GM12892 (cell line): ENCODE data around the gene MFSD11.
"Not testable (repeated sequence)": the region's sequence is repeated elsewhere in the genome, so short reads cannot be mapped to it uniquely, and the experiment has no call there.

Experiments used
- DNase-seq: peaks from one replicate; pipeline ENCODE4 v3.0.0; 2011; ENCODE audit not compliant: insufficient read length
- FAIRE-seq: peaks from 2 replicates; lab custom pipeline; 2011; peaks lifted over from hg19 to GRCh38; lab: Jason Lieb, UNC
- POLR2A ChIP-seq: IDR thresholded peaks from 2 replicates; pipeline ENCODE4 v1.6.1; 2011; ENCODE audit warnings: low read depth, low read length, control low read depth
- POLR2AphosphoS5 ChIP-seq: IDR thresholded peaks from 2 replicates; pipeline ENCODE4 v1.6.1; 2011; ENCODE audit warnings: low read depth, low read length, control low read depth
- TAF1 ChIP-seq: IDR thresholded peaks from 2 replicates; pipeline ENCODE4 v1.6.1; 2011; ENCODE audit warnings: low read depth, mild to moderate bottlenecking, control low read depth, low read length, borderline replicate concordance

MFSD11 gene

DNA sequence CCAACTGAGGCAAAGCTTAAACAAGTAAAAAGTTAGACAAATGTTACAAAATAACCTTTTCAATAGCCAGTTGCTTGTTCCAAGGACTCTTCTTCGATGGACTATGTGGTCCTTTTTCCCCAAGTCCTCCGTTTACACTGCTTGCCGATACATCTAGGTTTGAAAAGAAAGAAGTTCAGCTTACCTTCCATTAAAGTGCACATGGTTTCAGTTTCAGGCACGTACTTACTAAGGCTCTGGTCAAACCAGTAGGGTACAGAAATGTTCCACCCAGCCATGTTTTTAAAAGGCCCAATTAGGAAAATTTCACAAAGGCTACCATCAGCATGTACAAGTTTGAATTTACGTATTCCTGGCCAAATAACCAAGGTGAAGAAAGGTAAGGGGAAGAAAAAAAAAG, 2.9 kb upstream of the MFSD11 start:
- TF ChIP-seq POLR2AphosphoS5 (peak; percentile 49), POLR2A (peak; percentile 45), TAF1 (no peak)
- DNase-seq (no peak), FAIRE-seq (peak; percentile 70)

DNA sequence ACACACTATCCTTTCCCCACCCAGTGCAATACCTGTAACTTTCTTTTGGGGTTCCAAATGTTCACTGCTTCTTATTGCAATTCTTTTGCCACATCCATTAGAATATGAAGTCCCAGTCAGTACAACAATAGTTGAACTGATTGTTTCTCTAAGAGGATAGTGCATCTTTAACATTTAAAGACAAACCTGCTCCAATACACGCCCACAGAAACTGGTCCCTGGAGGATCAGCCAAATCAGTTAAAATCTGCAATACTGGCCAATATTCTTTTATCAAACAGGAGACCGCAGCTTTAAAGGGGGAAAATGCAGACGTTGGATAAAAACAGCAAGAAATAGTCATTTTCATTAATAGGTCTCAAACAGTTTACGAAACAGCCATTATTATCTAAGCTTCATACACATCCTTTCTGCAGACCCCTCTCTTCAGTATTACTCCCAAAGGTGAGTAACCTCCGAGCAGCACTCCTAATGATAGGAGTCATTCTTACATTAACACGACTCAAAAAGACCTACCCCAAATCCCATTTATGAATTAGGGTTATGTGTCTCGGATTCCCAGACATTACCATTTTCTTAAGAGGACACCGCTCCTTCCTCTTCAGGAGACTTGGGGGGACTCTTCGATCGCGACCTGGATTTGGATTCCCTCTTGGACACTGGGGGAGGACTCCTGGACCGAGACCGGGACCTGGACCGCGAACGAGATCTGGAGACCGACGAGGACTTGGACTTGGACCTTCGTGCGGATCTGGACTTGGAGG, 2.2 kb upstream of the MFSD11 start:
- TF ChIP-seq POLR2AphosphoS5, result 0 out of 2 replicates have a peak, but pooled peaks have one; percentile 67
- TF ChIP-seq POLR2A, result peak; percentile 47; the same call in 1 of the 2 replicates
- TF ChIP-seq TAF1, result no peak
- DNase-seq (no peak), FAIRE-seq (no peak)

DNA sequence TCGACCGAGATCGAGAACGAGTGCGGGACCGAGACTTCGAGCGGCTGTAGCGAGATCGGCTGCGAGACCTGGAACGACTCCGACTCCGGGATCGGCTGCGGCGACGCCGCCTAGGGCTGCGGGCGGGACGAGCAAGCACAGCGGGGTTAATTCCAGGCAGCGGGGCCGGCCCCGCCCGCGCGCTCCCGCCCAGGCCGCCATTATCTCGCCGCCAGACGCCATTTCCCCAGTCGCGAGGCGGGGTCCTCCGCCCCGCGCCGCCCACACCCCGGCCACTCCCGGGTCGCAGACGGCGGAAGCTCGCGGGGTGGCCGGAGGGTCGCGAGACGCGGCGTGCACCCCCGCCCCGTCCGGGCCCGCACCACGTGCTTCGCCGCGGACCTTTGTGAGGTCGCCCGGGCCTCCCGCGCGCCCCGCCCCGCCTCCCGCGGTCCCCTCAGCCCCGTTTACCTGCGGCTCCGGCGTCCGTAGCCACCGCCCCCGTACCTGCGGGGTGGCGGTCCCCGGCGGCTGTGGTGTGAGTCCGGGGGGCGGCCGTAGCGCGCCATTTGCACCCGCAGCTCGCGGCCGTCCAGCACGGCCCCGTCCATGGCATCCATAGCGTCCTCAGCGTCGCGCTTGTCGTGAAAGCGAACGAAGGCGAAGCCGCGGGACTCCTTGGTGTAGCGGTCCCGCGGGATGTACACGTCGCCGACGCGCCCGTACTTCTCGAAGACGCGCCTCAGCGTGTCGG, 1.4 kb upstream of the MFSD11 start:
- FAIRE-seq (peak; percentile 78), DNase-seq (peak; percentile 39)
- TF ChIP-seq POLR2A, result no peak; the same call in 1 of the 2 replicates
- no peak; the same call in 1 of the 2 replicates for TF ChIP-seq POLR2AphosphoS5
- TF ChIP-seq TAF1, result peak; percentile 77

DNA sequence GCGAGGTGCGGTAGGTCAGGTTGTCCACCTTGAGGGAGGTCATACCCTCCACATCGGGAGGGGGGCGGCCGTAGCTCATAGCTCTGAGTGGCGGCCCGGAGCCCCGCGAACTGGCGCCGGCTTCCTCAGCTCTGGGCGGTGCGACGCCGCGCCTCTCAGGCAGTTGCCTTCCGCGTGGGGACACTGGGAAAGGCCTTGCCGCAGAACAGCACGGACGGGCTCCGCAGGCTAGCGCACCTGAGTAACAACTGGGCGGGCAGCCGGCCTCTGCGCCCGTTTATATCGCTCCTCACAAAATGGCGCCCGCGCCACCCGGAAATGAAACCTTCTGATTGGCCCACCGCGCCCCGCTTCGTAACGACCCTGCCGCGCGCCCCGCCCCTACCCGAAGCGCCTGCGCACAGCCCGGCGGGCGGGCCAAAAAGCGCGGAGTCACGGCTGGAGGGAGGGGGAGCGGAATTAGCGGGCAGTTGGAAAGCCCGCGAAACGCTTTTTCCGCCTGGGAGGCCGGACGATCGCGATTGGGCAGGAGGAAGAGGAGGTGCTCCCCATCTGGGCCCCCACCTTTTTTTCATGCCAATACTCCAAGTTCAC, 740 bp upstream of the MFSD11 start, which contains the start of gene SRSF2:
Gene SRSF2 (minus strand): TSS at position 250 of the 594 bp plus-strand sequence. CDS start 171 bp downstream, at position 79.
- peak; percentile 84 for DNase-seq
- FAIRE-seq, result no peak
- peak; percentile 100 for TF ChIP-seq POLR2AphosphoS5
- peak; percentile 98 for TF ChIP-seq TAF1
- peak; percentile 99 for TF ChIP-seq POLR2A

DNA sequence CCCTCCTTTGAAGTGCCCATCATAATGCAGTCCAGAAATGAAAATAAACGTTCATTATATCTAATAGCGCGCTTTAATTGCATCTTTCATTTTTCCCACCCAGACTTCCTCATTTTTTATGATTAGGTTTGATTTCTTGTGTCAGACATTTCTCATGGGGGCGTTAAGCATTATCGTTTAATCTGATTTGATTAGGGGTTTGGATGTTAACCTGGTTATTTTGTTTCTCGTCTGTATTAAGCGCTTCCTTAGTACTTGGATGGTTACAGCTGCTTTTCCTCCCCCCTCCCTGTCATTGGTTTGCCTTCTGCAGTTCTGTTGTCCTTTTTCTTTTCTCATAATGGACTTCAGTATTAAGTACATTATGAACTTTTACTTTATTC, 540 bp downstream of the MFSD11 start:
- FAIRE-seq, result no peak

DNA sequence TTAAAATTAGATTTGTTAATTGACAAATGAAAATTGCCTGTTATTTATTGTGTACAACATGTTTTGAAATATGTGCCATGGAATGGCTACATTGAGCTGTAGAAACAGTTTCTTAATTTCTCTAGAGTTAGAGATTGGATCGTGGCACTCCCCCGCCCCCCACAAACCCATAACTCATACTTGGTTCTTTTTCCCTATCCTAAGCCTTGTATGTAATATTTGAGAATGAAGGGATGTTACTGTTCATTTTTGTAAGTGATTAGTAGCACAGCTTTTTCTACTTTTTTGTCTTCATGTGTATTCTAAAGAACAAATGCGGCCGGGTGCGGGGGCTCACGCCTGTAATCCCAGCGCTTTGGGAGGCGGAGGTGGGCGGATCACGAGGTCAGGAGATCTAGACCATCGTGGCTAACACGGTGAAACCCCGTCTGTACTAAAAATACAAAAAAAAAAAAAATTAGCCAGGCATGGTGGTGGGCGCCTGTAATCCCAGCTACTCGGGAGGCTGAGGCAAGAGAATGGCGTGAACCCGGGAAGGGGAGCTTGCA, 1.7 kb downstream of the MFSD11 start:
- not testable (repeated sequence) for DNase-seq, FAIRE-seq

More for the DNA sequence above, 540 bp downstream of the MFSD11 start:
- DNase-seq, result no peak
- TF ChIP-seq TAF1 (no peak), POLR2AphosphoS5 (no peak), POLR2A (no peak)

DNA sequence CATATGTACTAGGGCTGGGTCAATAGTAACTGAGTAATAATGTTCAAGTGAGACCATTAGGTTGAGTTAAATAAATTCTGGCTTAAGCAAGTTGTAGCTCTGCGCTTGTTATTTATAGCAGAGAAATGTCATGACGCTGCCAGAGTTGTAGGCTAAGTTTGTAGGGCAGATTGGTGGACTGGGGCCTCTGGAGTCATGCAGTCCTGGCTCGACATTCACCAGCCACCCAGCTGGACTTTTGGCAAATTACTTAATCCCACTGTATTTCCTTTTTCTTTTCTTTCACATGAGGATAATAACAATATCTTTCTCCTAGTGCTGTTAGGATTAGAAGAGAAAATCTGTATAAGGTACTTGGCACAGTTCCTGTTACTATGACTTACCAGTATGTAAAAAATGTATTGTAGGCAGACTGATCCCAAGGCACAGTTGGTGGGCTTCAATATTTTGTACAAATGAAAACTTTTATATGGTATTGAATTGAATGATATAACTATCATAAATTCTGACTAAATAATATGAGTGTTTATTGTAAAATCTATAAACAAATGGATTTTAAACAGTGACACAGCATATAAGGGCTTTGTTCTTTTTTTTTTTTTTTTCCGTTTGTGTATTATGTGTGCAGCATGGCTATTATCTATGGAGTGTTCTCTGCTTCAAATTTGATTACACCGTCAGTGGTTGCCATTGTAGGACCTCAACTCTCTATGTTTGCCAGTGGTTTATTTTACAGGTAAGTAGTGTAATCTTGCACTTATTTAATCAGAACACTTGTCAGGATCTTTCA, 2.6 kb downstream of the MFSD11 start:
- TF ChIP-seq POLR2AphosphoS5, result no peak
- no peak for TF ChIP-seq POLR2A
- TF ChIP-seq TAF1, result no peak
- no peak for DNase-seq

DNA sequence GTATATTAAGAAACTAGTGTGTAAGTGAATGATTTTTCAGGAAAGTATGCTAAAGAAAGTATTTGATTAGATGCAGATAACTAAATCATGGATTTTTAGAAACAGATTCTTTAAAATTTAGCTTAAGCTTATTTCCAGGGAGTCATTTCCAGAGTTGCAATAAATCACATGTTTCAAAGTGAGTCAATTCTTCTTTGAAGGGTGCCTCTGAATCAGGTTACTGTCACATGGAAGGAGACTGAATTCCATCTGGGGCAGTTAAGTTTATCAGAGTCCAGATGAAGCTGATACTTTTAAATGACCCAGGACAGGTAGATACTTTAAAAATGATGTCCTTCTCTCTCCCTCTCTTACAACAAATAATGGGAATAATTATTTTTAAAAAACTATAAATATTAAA, 5.0 kb downstream of the MFSD11 start:
- TF ChIP-seq POLR2AphosphoS5, result no peak
- TF ChIP-seq POLR2A, result no peak
- TF ChIP-seq TAF1, result no peak
- DNase-seq (no peak), FAIRE-seq (no peak)

More for the DNA sequence above, 2.6 kb downstream of the MFSD11 start:
- no peak for FAIRE-seq

DNA sequence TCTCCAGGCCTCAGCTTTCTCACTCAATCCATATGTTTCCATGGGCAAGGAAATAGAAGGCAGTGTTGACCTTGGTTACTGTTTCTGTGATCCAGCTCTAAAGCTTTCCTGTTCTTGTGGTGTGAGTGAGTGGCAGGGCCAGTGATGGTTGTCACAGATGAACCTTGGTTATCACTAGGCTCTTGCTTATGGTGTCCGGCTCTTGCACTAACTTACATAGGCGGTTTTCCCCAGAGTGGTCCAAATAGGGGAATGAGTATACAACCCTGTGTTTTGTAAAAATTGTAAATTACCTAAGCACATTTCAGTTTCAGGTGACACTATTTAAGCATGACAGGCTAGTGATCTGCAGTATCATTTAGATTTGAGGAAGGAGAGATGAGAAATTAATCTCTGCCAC, 6.8 kb downstream of the MFSD11 start:
- no peak for TF ChIP-seq POLR2A
- TF ChIP-seq POLR2AphosphoS5, result no peak
- TF ChIP-seq TAF1, result no peak
- no peak for FAIRE-seq
- DNase-seq, result no peak

DNA sequence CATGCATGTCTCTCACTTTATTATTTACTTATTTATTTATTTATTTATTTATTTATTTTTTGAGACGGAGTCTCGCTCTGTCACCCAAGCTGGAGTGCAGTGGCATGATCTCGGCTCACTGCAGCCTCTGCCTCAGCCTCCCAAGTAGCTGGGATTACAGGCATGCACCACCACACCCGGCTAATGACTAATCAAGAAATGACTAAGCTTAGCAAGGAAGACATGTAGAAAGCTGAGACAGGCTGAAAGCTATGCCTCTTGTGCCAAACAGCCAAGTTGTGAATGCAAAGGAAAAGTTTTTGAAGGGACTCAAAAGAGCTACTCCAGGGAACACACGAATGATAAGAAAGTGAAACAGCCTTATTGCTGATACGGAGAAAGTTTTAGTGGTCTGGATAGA, 7.9 kb downstream of the MFSD11 start:
- DNase-seq, FAIRE-seq: not testable (repeated sequence)
